Stimulated activated naive B cell treated with anti-CD40 and anti-IgM and Interleukin-4, amounts not matched to agents 10 μg/mL and 1 μg/mL and 100 μg/mL, for 72 hours (primary cell): ENCODE measurements around the gene MAPKBP1.
"Not testable (repeated sequence)": the region's sequence is repeated elsewhere in the genome, so short reads cannot be mapped to it uniquely, and the experiment has no call there.

Source experiments
- ATAC-seq, 2 donors: fragments of 150-1000 bp; cut with Tn5 transposase; replicated peaks; 2 replicates each; pipeline ENCODE4 v1.10.0; 2021; ENCODE audit warnings: moderate library complexity in 1 of 2
- DNase-seq: peaks from one replicate; pipeline ENCODE4 v3.0.0; 2021
- H3K27ac Mint-ChIP-seq: one replicate; pipeline ENCODE4 v1.8.0; 2022; ENCODE audit warnings: mild to moderate bottlenecking, mixed read lengths
- H3K27me3 Mint-ChIP-seq, 2 donors: one replicate each; pipeline ENCODE4 v1.8.0; 2022; ENCODE audit warnings: mixed read lengths in 2 of 2
- H3K36me3 Mint-ChIP-seq, 2 donors: one replicate each; pipeline ENCODE4 v1.8.0; 2022; ENCODE audit warnings: mixed read lengths in 2 of 2, mild to moderate bottlenecking in 1 of 2
- H3K4me1 Mint-ChIP-seq, 2 donors: one replicate each; pipeline ENCODE4 v1.8.0; 2022; ENCODE audit warnings: mixed read lengths in 2 of 2, mild to moderate bottlenecking in 1 of 2
- H3K4me3 Mint-ChIP-seq, 2 donors: one replicate each; pipeline ENCODE4 v1.8.0; 2022; ENCODE audit warnings: mild to moderate bottlenecking in 2 of 2, mixed read lengths in 2 of 2, moderate library complexity in 1 of 2
- H3K9me3 Mint-ChIP-seq, 2 donors: one replicate each; pipeline ENCODE4 v1.8.0; 2022; ENCODE audit warnings: mixed read lengths in 2 of 2, mild to moderate bottlenecking in 1 of 2

MAPKBP1 gene, protein sequence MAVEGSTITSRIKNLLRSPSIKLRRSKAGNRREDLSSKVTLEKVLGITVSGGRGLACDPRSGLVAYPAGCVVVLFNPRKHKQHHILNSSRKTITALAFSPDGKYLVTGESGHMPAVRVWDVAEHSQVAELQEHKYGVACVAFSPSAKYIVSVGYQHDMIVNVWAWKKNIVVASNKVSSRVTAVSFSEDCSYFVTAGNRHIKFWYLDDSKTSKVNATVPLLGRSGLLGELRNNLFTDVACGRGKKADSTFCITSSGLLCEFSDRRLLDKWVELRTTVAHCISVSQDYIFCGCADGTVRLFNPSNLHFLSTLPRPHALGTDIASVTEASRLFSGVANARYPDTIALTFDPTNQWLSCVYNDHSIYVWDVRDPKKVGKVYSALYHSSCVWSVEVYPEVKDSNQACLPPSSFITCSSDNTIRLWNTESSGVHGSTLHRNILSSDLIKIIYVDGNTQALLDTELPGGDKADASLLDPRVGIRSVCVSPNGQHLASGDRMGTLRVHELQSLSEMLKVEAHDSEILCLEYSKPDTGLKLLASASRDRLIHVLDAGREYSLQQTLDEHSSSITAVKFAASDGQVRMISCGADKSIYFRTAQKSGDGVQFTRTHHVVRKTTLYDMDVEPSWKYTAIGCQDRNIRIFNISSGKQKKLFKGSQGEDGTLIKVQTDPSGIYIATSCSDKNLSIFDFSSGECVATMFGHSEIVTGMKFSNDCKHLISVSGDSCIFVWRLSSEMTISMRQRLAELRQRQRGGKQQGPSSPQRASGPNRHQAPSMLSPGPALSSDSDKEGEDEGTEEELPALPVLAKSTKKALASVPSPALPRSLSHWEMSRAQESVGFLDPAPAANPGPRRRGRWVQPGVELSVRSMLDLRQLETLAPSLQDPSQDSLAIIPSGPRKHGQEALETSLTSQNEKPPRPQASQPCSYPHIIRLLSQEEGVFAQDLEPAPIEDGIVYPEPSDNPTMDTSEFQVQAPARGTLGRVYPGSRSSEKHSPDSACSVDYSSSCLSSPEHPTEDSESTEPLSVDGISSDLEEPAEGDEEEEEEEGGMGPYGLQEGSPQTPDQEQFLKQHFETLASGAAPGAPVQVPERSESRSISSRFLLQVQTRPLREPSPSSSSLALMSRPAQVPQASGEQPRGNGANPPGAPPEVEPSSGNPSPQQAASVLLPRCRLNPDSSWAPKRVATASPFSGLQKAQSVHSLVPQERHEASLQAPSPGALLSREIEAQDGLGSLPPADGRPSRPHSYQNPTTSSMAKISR (N-terminal part only)

DNA sequence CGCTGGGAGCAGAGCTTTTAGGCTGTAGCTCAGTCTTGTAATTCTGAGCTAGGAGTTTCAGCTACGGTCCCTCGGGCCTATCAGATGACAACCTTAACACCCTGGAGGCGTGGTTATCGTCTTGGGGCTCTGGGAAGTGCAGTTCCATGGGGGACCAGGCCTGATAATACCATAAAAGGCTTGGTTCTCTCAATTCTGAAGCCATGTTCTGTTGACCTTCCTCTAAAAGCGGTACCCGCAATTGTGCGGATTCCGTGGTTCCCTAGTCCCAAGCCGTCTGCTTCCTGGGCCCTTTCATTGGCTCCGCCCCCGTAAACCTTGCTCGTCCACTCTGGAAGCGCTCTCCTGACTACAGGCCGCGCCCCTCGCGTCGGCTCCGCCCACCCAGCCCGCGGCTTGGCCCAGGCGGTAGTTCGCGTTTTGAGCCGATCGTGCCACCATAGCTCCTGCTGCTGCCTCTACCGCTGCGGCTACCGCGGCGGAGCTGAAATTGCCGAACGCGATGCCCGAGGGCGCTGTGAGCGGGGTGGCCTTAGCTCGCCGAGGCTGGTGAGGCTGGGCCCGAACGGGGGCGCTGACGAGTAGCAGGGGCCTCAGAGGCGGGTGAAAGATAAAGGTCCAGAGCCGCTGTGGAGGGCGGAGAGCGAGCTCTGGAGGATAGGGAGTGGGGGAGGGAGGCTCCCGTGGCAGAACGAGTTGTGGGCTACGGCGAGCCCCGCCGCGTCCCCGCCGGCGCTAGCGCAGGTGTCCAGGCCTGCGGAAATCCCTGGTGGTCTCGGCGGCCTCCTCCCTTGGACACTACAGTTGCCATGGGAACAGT, at the start of gene MAPKBP1:
TSS of gene MAPKBP1 (plus strand) at position 423 of the 820 bp plus-strand sequence. CDS start 792 bp downstream, outside the sequence.
- H3K27ac Mint-ChIP-seq = peak within 1 kb of the TSS; percentile 97
- H3K4me1 Mint-ChIP-seq = peaks cover 40 to 67% of the 10 kb centered on the region in 2 donors
- H3K9me3 Mint-ChIP-seq = no peaks in the 10 kb centered on the region
- H3K27me3 Mint-ChIP-seq = no peaks in the 10 kb centered on the region
- ATAC-seq (peak; percentile 83 to 89), DNase-seq (peak; percentile 99)
- peaks cover 12 to 27% of the 10 kb centered on the region in 2 donors for H3K36me3 Mint-ChIP-seq
- peak within 1 kb of the TSS; percentile 96 to 99 for H3K4me3 Mint-ChIP-seq

DNA sequence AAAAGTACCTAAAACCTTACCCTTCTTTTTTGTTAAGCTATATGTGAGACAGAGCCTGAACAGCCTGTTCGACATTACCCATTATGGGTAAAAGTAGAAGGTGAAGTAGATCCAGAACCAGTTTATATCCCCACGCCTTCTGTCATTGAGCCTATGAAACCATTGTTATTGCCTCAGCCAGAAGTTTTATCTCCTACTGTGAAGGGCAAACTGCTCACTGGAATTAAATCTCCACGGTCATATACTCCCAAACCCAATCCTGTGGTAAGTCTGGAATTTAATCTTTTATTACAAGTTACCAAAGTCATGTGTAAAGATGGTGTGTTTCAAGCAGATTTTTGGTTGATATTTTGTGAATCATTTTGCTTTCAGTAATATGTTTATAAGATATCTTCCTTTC, 47.1 kb upstream of the MAPKBP1 start:
- DNase-seq = no peak
- no peaks in the 10 kb centered on the region for H3K27me3 Mint-ChIP-seq
- H3K36me3 Mint-ChIP-seq = peaks cover 10 to 18% of the 10 kb centered on the region in 2 donors
- no peak overlapping the region for H3K4me3 Mint-ChIP-seq
- no peak overlapping the region for H3K27ac Mint-ChIP-seq
- H3K4me1 Mint-ChIP-seq = peaks cover 4 to 10% of the 10 kb centered on the region in 2 donors
- ATAC-seq = no peak
- H3K9me3 Mint-ChIP-seq = no peaks in the 10 kb centered on the region

DNA sequence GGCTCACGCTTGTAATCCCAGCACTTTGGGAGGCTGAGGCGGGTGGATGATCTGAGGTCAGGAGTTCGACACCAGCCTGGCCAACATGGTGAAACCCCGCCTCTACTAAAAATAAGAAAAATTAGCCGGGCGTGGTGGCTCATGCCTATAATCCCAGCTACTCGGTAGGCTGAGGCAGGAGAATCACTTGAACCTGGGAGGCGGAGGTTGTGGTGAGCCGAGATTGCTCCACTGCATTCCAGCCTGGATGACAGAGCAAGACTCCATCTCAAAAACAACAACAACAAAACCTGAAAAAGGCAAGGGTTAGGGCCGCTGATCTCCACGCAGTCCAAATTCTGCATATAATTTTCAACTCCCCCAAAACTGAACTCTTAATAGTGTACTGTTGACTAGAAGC, 46.2 kb upstream of the MAPKBP1 start:
- not testable (repeated sequence) for ATAC-seq, H3K4me3 Mint-ChIP-seq, H3K9me3 Mint-ChIP-seq, H3K4me1 Mint-ChIP-seq, H3K27me3 Mint-ChIP-seq, H3K27ac Mint-ChIP-seq, DNase-seq
- peaks cover 9 to 21% of the 10 kb centered on the region in 2 donors for H3K36me3 Mint-ChIP-seq

DNA sequence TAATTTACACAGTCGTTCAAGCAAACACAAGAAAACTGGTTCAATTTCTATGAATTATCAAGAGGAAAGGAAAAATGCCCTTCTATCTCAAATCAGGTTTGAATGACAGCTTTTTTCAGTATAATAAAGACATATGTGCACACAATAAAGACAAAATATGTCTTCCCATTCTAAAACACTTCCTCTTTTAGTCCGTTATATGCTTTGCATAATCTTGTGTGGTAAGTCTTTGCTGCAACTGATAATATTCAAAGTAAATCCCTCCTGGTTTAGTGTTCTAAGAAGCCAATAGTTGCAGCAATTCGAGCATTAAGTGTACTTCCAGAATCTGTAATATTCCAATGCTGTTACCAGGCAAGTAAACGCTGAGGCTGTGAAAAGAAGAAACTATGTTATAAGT, 43.7 kb upstream of the MAPKBP1 start:
- ATAC-seq = peak; percentile 41 to 47

DNA sequence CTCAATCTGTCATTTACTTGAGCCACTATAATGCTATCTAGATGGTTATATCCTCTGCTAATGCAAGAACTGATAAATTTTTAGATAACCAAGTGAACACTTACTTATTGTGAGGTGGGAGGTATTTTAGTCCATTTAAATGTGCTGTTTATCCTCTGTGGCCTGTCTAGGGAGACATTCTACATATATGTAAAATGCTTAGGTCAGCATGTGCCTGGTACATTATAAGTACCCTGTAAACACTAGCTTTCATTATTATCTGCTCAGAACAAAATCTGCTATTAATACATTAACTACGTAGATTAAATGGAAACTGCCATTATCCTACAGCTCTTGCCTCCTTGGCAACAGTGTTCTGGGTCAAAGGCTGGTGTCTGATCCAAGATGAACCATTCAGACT, 41.8 kb upstream of the MAPKBP1 start:
- Mint-ChIP-seq H3K4me1 (peaks cover 4 to 10% of the 10 kb centered on the region in 2 donors), H3K9me3 (no peaks in the 10 kb centered on the region), H3K36me3 (peaks cover 23 to 31% of the 10 kb centered on the region in 2 donors), H3K27ac (no peak overlapping the region), H3K27me3 (no peaks in the 10 kb centered on the region), H3K4me3 (no peak overlapping the region)
- no peak for DNase-seq
- no peak for ATAC-seq

More for the DNA sequence above, 43.7 kb upstream of the MAPKBP1 start:
- Mint-ChIP-seq H3K27ac (no peak overlapping the region), H3K9me3 (no peaks in the 10 kb centered on the region), H3K36me3 (peaks cover 21 to 30% of the 10 kb centered on the region in 2 donors), H3K4me3 (no peak overlapping the region), H3K27me3 (no peaks in the 10 kb centered on the region), H3K4me1 (peaks cover 4 to 10% of the 10 kb centered on the region in 2 donors)
- no peak for DNase-seq

DNA sequence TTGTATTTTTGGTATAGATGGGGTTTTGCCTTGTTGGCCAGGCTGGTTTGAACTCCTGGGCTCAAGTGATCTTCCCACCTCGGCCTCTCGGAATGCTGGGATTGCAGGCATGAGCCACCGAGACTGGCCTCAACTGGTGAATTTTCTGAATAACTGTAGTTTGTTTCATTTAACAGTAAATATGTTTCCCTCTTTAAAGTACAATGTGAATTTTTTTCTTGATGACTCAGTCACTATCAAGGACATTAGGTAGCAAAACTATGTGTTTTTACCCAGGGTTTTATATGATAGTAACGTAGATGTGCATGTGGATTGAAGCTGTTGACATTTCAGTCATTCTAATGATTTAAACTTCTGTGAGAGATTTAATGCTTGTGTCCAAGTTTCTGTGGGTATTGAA, 40.2 kb upstream of the MAPKBP1 start:
- Mint-ChIP-seq H3K27me3 (no peaks in the 10 kb centered on the region), H3K4me1 (peaks cover 3 to 10% of the 10 kb centered on the region in 2 donors), H3K36me3 (peaks cover 20 to 28% of the 10 kb centered on the region in 2 donors), H3K27ac (no peak overlapping the region), H3K4me3 (no peak overlapping the region), H3K9me3 (no peaks in the 10 kb centered on the region)
- ATAC-seq (no peak), DNase-seq (no peak)

DNA sequence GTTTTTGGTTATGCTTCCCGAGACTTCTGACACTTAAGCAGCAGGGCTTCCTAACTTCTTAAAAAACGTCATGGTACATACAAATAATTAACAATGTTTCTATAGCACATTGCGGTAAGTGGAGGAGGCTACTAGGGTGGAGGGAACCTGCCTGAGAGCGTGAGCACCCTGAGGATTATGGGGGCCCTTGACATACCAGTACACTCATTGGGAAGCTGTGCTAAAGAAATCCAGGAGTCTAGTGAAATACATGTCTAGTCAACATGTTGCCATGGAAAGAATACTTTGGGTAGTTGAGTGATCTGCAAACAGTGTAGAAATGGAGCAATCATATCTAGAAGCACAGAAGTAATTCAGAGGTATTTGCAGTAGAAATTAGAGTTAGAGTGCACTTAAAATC, 39.2 kb upstream of the MAPKBP1 start:
- Mint-ChIP-seq H3K9me3 (no peaks in the 10 kb centered on the region), H3K4me1 (peaks cover 3 to 9% of the 10 kb centered on the region in 2 donors), H3K27ac (no peak overlapping the region), H3K36me3 (peaks cover 19 to 26% of the 10 kb centered on the region in 2 donors), H3K27me3 (no peaks in the 10 kb centered on the region), H3K4me3 (no peak overlapping the region)
- ATAC-seq (no peak), DNase-seq (no peak)

DNA sequence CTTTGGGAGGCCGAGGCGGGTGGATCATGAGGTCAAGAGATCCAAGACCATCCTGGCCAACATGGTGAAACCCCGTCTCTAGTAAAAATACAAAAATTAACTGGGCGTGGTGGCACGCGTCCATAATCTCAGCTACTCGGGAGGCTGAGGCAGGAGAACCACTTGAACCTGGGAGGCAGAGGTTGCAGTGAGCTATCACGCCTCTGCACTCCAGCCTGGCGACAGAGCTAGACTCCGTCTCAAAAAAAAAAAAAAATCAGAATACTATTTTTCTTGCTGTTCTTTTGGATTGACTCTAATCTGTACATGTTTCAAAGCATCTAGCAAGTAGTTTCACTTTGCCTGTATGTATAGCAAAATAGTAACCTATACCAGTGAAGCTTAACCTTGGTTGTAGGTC, 38.8 kb upstream of the MAPKBP1 start:
- not testable (repeated sequence) for H3K27me3 Mint-ChIP-seq

DNA sequence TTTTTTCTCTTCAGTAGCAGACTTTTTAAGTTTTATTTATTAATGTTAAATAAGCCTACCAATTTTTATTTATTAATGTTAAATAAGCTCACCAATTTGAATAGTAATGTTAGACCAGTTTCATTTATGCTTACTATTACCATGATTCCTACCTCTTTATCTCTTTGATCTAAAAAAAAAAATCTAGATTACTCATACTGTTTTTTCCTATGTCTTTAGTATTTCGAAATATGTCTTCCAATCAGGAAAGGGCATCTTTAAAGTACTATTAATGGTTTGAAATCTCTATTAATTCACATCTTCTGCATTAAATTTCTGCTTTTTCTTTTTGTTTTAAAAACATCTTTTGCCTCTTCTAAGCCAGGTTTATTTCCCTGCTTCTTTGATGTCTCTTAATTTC, 27.5 kb upstream of the MAPKBP1 start:
- peaks cover 32 to 45% of the 10 kb centered on the region in 2 donors for H3K36me3 Mint-ChIP-seq
- no peak overlapping the region for H3K4me3 Mint-ChIP-seq
- no peaks in the 10 kb centered on the region for H3K4me1 Mint-ChIP-seq
- ATAC-seq (no peak), DNase-seq (no peak)
- no peaks in the 10 kb centered on the region for H3K9me3 Mint-ChIP-seq
- no peak overlapping the region for H3K27ac Mint-ChIP-seq
- H3K27me3 Mint-ChIP-seq = no peaks in the 10 kb centered on the region

More for the DNA sequence above, 38.8 kb upstream of the MAPKBP1 start:
- not testable (repeated sequence) for H3K4me3 Mint-ChIP-seq, H3K27ac Mint-ChIP-seq, H3K4me1 Mint-ChIP-seq, H3K9me3 Mint-ChIP-seq, DNase-seq, ATAC-seq
- peaks cover 19 to 27% of the 10 kb centered on the region in 2 donors for H3K36me3 Mint-ChIP-seq

DNA sequence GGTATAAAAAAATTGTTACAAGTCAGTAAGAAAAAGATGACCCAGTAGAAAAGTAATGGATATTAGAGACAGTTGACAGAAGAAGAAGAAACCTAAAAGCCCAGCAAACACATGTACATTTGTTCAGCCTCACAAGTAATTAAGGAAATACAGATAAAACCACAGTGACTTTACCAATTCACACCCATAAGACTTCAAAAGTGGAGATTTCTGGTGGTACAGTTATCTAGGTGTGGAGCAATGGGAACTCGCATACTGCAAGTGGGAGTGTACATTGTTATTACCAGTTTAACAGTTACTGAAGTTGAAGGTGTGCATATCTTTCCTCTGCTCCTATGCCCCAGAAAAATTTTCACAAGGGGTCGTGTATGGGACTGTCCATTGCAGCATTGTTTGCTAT, 18.1 kb upstream of the MAPKBP1 start:
- H3K27me3 Mint-ChIP-seq = no peaks in the 10 kb centered on the region
- peaks cover 25 to 35% of the 10 kb centered on the region in 2 donors for H3K36me3 Mint-ChIP-seq
- no peak overlapping the region for H3K4me3 Mint-ChIP-seq
- no peak overlapping the region for H3K27ac Mint-ChIP-seq
- no peak for ATAC-seq
- H3K4me1 Mint-ChIP-seq = no peaks in the 10 kb centered on the region
- H3K9me3 Mint-ChIP-seq = no peaks in the 10 kb centered on the region
- DNase-seq = no peak

DNA sequence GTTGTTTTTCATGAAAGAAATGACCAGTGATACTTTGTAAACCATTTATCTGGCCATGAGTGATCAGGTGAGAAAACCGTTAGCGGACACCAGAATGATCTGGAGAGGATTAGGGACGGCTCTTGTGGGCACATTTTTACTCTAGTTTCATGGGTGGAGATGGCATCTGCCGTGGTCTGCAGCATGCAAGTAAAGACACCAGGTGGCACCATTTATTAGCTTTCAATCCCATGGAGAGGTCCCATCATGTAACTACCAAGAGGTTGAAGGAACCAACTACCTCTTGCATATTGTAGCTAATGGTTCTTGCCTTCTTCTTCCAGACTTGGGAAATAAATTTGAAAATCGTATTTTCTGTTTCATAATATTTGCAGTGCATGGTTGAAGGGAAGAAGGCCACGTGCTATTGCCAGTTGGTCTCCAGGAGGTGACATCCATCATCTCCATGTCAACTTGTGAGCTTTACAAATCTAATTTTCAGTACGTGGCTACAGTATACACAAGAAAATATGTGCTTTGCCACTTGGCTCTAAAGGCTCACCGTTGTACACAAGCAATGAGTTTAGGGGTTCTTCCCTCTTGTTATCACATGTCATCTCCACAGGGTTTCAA, 1.5 kb upstream of the MAPKBP1 start:
- Mint-ChIP-seq H3K27me3 (no peaks in the 10 kb centered on the region), H3K4me1 (peaks cover 35 to 52% of the 10 kb centered on the region in 2 donors), H3K36me3 (peaks cover 9 to 18% of the 10 kb centered on the region in 2 donors), H3K4me3 (peak overlapping the region in 1 of 2 donors; percentile 96), H3K27ac (peak overlapping the region; percentile 97), H3K9me3 (no peaks in the 10 kb centered on the region)
- peak; percentile 63 for DNase-seq
- peak; percentile 25 to 29 for ATAC-seq

DNA sequence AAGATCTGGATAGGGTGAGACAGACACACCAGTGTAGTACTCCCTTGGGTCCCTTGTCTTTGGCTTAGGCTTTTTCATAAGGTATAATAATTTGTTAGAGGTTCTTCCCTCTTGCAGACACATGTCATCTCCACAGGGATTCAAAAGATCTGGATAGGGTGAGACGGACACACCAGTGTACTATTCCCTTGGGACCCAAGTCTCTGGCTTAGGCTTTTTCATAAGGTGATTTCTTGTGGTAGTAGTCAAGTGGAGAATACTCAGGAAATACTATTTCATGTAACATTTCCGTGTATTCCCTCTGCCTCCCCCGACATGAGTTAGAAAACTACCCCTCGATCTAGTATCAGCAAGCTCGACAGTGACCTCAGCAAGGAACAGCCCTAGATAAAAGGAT, 954 bp upstream of the MAPKBP1 start:
- peaks cover 38 to 57% of the 10 kb centered on the region in 2 donors for H3K4me1 Mint-ChIP-seq
- peak overlapping the region; percentile 97 for H3K27ac Mint-ChIP-seq
- no peaks in the 10 kb centered on the region for H3K27me3 Mint-ChIP-seq
- ATAC-seq = no peak
- H3K4me3 Mint-ChIP-seq = peak overlapping the region; percentile 96 to 99
- H3K9me3 Mint-ChIP-seq = no peaks in the 10 kb centered on the region
- peaks cover 9 to 22% of the 10 kb centered on the region in 2 donors for H3K36me3 Mint-ChIP-seq
- DNase-seq = no peak

DNA sequence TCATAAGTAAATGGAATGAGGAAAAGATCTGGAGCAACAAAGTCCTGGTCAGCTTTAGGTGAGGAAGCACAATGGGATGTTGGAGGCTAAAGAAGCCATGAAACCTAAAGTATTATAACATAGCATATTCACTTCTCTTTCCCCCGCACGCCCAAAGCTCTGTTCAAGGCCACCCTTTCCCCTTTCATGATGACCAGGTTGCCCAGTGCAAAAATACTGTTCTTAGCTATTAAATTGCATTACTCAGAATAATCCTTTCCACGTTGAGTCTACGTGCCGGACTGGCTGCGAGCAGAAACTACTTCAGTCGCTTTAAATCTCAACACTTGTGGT, 589 bp upstream of the MAPKBP1 start:
- Mint-ChIP-seq H3K27me3 (no peaks in the 10 kb centered on the region), H3K4me1 (peaks cover 38 to 61% of the 10 kb centered on the region in 2 donors), H3K36me3 (peaks cover 9 to 23% of the 10 kb centered on the region in 2 donors), H3K27ac (peak overlapping the region; percentile 97), H3K9me3 (no peaks in the 10 kb centered on the region), H3K4me3 (peak overlapping the region; percentile 96 to 99)
- ATAC-seq (no peak), DNase-seq (no peak)
